ENCODE measurements around the gene PPP2R3B.

DNA sequence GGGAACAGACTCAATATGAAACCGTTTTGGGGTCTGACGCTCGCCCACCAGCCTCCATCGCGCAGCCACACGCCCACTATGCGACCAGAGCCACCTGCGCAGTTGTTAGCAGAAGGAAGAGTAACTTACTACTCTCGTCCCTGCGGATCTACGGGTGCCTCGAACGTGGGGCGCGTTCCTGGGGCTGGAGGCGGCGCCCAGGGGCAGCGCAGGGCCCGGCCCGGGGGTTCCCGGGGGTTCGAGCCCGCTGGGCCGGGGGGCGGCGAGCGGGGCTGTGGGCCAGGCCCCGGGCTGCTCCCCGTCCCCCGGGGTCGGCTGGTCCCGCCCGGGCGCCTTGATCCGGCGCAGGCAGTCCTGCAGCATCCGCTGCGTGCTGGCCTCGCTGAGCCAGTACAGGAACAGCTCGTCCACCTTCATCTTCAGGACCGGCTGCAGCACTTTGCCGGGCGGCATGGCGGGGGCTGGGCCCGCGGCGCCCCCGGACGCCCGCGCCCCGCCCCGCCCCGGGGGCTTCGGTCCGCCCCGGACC is 404 bp downstream of the PPP2R3B start:
- TF ChIP-seq, protein P1, sequence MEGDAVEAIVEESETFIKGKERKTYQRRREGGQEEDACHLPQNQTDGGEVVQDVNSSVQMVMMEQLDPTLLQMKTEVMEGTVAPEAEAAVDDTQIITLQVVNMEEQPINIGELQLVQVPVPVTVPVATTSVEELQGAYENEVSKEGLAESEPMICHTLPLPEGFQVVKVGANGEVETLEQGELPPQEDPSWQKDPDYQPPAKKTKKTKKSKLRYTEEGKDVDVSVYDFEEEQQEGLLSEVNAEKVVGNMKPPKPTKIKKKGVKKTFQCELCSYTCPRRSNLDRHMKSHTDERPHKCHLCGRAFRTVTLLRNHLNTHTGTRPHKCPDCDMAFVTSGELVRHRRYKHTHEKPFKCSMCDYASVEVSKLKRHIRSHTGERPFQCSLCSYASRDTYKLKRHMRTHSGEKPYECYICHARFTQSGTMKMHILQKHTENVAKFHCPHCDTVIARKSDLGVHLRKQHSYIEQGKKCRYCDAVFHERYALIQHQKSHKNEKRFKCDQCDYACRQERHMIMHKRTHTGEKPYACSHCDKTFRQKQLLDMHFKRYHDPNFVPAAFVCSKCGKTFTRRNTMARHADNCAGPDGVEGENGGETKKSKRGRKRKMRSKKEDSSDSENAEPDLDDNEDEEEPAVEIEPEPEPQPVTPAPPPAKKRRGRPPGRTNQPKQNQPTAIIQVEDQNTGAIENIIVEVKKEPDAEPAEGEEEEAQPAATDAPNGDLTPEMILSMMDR (IDR thresholded peaks at IDR 0.05): no peak
- no peak for TF ChIP-seq EZH2 (IDR thresholded peaks at IDR 0.05; ENCODE audit: borderline replicate concordance, insufficient read depth, low read depth, low read length, poor library complexity, severe bottlenecking)
